OCI-LY1 (cell line): ENCODE data around the gene PLCB2.

Experiments
- H2AFZ ChIP-seq: fragments of 200-600 bp; sonication (generic), shearing (Covaris generic); 2 replicates; pipeline ENCODE4 v1.6.0; 2014; ENCODE audit warnings: antibody characterized with exemption, mild to moderate bottlenecking, low read length
- H3F3A ChIP-seq: fragments of 200-600 bp; sonication (generic), shearing (Covaris generic); 2 replicates; pipeline ENCODE4 v1.6.0; 2014; ENCODE audit warnings: mild to moderate bottlenecking, antibody characterized with exemption, low read length, moderate library complexity; ENCODE audit not compliant: insufficient read depth
- H3K27ac ChIP-seq: fragments of 200-600 bp; sonication (generic); 2 replicates; pipeline ENCODE4 v1.5.1; 2014; ENCODE audit warnings: low read length, mixed run types, mild to moderate bottlenecking, low read depth; ENCODE audit not compliant: poor library complexity, severe bottlenecking
- H3K27me3 ChIP-seq: fragments of 200-600 bp; sonication (generic); 2 replicates; pipeline ENCODE4 v1.6.0; 2014; ENCODE audit warnings: antibody characterized with exemption, mild to moderate bottlenecking, low read length, moderate library complexity; ENCODE audit not compliant: insufficient read depth
- H3K36me3 ChIP-seq: fragments of 200-600 bp; sonication (generic); 2 replicates; pipeline ENCODE4 v1.6.1; 2014; ENCODE audit warnings: mild to moderate bottlenecking, antibody characterized with exemption, low read length, moderate library complexity, mixed read lengths; ENCODE audit not compliant: insufficient read depth
- H3K4me1 ChIP-seq: fragments of 200-600 bp; sonication (generic); 2 replicates; pipeline ENCODE4 v1.5.1; 2014; ENCODE audit warnings: mild to moderate bottlenecking, low read length, moderate library complexity; ENCODE audit not compliant: insufficient read depth, severe bottlenecking
- H3K4me2 ChIP-seq: fragments of 200-600 bp; sonication (generic), shearing (Covaris generic); 2 replicates; pipeline ENCODE4 v1.6.1; 2014; ENCODE audit warnings: low read length
- H3K4me3 ChIP-seq: fragments of 200-600 bp; sonication (generic); 2 replicates; pipeline ENCODE4 v1.5.1; 2014; ENCODE audit warnings: low read length, low read depth, mild to moderate bottlenecking, mixed read lengths; ENCODE audit not compliant: poor library complexity, severe bottlenecking
- H3K79me2 ChIP-seq: fragments of 200-600 bp; shearing (Covaris generic); 2 replicates; pipeline ENCODE4 v1.6.1; 2016; ENCODE audit warnings: mixed run types, low read length, mixed read lengths; ENCODE audit not compliant: insufficient read depth
- H3K9ac ChIP-seq: fragments of 200-600 bp; sonication (generic), shearing (Covaris generic); 2 replicates; pipeline ENCODE4 v1.6.1; 2014; ENCODE audit warnings: mild to moderate bottlenecking, low read length, mixed read lengths
- H3K9me2 ChIP-seq: fragments of 200-600 bp; sonication (generic), shearing (Covaris generic); 2 replicates; pipeline ENCODE4 v1.6.1; 2014; ENCODE audit warnings: low read depth, mild to moderate bottlenecking, low read length, mixed read lengths
- H3K9me3 ChIP-seq: fragments of 200-600 bp; shearing (Covaris generic); 2 replicates; pipeline ENCODE4 v1.6.1; 2014; ENCODE audit warnings: low read length, mixed read lengths
- H4K20me1 ChIP-seq: fragments of 200-600 bp; sonication (generic), shearing (Covaris generic); 2 replicates; pipeline ENCODE4 v1.6.0; 2016; ENCODE audit warnings: mild to moderate bottlenecking, low read length; ENCODE audit not compliant: insufficient read depth
- EZH2 ChIP-seq: fragments of 200-600 bp; sonication (generic), shearing (Covaris generic); IDR thresholded peaks from 2 replicates; pipeline ENCODE4 v1.8.0; 2017; ENCODE audit warnings: borderline replicate concordance, mixed run types, mild to moderate bottlenecking, antibody characterized with exemption, low read length, moderate library complexity, mixed read lengths
- TF ChIP-seq, protein P1 (sequence below): fragments of 200-600 bp; sonication (generic), shearing (Covaris generic); IDR thresholded peaks from 2 replicates; pipeline ENCODE4 v1.5.1; 2017; ENCODE audit warnings: mild to moderate bottlenecking, antibody characterized with exemption, low read length, moderate library complexity, mixed read lengths

Gene PLCB2

DNA sequence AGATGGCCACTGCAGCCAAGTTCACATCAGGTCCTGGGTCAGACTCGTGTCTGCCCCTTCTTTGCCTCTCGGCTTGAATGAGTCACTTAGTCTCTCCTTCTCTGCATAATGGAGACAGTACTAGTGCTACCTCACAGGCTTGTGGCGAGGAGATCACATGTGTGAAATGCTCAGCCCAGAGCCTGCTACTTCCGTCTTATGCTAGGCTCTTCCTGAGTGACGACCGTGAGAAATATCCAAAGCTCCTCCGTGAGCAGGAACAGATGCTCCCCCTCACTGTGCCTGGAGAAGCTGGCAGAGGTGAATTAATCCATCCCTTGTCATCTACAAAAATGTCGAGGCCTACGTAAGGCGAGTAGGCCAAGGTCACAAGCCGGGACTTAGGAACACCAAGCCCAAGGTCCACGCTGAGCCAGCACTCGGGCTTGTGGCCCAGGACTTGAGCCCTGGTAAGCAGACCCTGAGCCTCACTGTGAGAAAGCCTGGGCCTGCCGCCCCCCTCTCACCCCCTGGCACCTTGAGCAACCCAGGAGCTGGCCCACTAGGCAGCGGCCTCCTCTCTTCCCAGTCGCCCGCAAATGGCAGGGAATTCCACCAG lies 51.0 kb downstream of the PLCB2 start:
- no peaks in the 10 kb centered on the region for H3K36me3 ChIP-seq
- no peaks in the 10 kb centered on the region for H4K20me1 ChIP-seq
- H3K9ac ChIP-seq = no peak overlapping the region
- H3K79me2 ChIP-seq = no peaks in the 10 kb centered on the region
- no peak overlapping the region for H3K27ac ChIP-seq
- H3K9me2 ChIP-seq = no peaks in the 10 kb centered on the region
- peaks cover 3% of the 10 kb centered on the region for H3K4me1 ChIP-seq
- no peaks in the 10 kb centered on the region for H3F3A ChIP-seq
- H3K4me2 ChIP-seq = no peak overlapping the region
- H3K4me3 ChIP-seq = no peak overlapping the region
- TF ChIP-seq, protein P1, sequence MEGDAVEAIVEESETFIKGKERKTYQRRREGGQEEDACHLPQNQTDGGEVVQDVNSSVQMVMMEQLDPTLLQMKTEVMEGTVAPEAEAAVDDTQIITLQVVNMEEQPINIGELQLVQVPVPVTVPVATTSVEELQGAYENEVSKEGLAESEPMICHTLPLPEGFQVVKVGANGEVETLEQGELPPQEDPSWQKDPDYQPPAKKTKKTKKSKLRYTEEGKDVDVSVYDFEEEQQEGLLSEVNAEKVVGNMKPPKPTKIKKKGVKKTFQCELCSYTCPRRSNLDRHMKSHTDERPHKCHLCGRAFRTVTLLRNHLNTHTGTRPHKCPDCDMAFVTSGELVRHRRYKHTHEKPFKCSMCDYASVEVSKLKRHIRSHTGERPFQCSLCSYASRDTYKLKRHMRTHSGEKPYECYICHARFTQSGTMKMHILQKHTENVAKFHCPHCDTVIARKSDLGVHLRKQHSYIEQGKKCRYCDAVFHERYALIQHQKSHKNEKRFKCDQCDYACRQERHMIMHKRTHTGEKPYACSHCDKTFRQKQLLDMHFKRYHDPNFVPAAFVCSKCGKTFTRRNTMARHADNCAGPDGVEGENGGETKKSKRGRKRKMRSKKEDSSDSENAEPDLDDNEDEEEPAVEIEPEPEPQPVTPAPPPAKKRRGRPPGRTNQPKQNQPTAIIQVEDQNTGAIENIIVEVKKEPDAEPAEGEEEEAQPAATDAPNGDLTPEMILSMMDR = no peak
- H3K9me3 ChIP-seq = no peaks in the 10 kb centered on the region
- H3K27me3 ChIP-seq = peaks cover 11% of the 10 kb centered on the region
- H2AFZ ChIP-seq = no peak overlapping the region

DNA sequence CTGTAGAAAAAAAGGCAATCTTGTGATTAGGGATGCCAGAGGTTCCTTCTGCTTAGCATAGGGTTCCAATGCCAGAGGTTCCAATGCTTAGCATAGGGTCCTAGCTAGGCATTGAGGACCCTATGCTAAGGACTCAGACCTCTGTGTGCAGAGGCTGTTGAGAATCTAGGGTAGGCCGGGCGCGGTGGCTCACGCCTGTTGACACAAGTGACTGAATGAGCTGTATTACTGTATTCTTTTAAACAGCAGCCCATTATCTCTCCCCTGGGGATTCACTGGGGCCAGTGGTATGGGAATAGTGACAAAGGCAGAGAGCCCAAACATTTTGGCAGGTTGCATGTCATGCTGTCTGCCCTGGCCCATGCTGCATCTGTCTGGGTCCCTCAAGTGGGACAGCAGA lies 52.7 kb downstream of the PLCB2 start:
- Histone ChIP-seq H3K4me3 (no peak overlapping the region), H3K9me2 (no peaks in the 10 kb centered on the region), H3K27ac (no peak overlapping the region), H3K27me3 (peaks cover 11% of the 10 kb centered on the region), H3K9me3 (no peaks in the 10 kb centered on the region), H3K4me1 (peaks cover 3% of the 10 kb centered on the region), H3F3A (no peaks in the 10 kb centered on the region), H3K4me2 (no peak overlapping the region), H3K79me2 (no peaks in the 10 kb centered on the region), H4K20me1 (no peaks in the 10 kb centered on the region), H3K9ac (no peak overlapping the region), H3K36me3 (no peaks in the 10 kb centered on the region), H2AFZ (no peak overlapping the region)
- TF ChIP-seq EZH2 = no peak
- TF ChIP-seq, protein P1 = no peak

DNA sequence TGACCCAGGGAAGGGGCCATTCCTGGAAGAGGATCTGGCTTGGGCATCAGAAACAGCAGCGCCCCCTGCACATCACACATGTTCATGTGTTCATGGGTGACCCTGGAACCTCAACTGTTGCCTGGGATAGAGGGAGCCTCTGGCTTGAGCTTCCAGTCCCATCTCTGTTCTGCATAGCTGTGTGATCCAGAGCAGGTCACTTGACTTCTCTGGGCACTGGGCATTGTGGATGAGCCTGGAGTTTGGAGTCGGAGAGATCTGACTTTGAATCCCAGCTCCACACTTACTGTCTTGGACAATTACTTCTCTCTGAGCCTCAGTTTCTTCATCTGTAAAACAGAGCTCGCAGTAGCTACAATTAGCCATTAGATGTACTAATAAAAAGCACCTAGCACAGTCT lies 53.3 kb downstream of the PLCB2 start:
- TF ChIP-seq, protein P1 = no peak
- TF ChIP-seq EZH2 = no peak
- no peaks in the 10 kb centered on the region for H3K36me3 ChIP-seq
- H3K4me3 ChIP-seq = no peak overlapping the region
- no peak overlapping the region for H2AFZ ChIP-seq
- no peak overlapping the region for H3K27ac ChIP-seq
- no peak overlapping the region for H3K9ac ChIP-seq
- H3K4me2 ChIP-seq = no peak overlapping the region
- H3K4me1 ChIP-seq = peaks cover 3% of the 10 kb centered on the region
- H3K79me2 ChIP-seq = no peaks in the 10 kb centered on the region
- H4K20me1 ChIP-seq = no peaks in the 10 kb centered on the region
- no peaks in the 10 kb centered on the region for H3K9me2 ChIP-seq
- H3K27me3 ChIP-seq = peaks cover 11% of the 10 kb centered on the region
- no peaks in the 10 kb centered on the region for H3K9me3 ChIP-seq
- no peaks in the 10 kb centered on the region for H3F3A ChIP-seq
